GM21717 (cell line): ENCODE results near the gene GPR176.

ENCODE experiments used
- ATAC-seq: cut with Tn5 transposase; IDR thresholded peaks from one replicate; pipeline ENCODE4 v1.9.1; 2021; ENCODE audit warnings: mild to moderate bottlenecking, moderate library complexity; ENCODE audit not compliant: unreplicated experiment

Gene GPR176

GRCh38 chr15:39786447-39787056 is 133.5 kb downstream of the GPR176 start:
- no peak for ATAC-seq

DNA sequence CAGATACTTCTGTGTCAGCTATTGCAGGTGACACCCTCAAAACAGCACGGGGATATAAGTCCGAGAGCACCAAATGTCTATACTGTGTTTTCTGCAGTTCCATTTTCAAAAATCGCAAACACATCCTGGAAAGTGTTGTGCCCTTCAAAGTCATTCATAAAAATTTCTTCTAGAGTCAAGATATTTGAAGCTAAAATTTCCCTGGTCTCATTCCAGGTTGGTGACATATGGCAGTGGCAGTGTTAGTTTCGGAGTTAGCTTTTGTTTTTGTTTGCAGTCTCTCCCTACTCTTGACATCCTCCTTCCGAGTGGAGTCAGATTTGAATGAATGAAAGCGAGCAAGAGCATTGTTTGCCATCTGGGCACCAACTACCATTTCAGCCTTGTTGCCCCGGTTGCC is 134.2 kb downstream of the GPR176 start:
- no peak for ATAC-seq

GRCh38 chr15:39785139-39785538 is 134.9 kb downstream of the GPR176 start:
- no peak for ATAC-seq

DNA sequence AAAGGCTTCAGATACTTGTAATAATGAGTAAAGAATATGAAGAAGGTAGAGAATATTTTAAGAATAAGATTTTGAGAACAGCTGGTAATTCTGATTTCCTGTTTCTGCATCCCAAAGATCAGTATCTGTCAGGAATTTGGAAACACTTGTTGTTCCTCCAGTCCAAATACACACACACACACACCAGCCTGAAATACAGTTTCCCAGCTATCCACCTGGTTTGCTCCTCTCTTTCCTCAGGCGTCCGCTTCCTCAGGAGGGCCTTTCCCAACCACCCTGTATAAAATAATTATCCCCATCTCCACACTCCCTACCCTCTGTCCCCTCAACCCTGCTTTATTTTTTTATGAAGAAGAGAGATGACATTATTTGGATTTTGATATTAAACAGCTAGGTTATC is 135.4 kb downstream of the GPR176 start:
- ATAC-seq, result no peak

- no peak for ATAC-seq
Measured at GRCh38 chr15:39784125-39784524, 135.9 kb downstream of the GPR176 start.

DNA sequence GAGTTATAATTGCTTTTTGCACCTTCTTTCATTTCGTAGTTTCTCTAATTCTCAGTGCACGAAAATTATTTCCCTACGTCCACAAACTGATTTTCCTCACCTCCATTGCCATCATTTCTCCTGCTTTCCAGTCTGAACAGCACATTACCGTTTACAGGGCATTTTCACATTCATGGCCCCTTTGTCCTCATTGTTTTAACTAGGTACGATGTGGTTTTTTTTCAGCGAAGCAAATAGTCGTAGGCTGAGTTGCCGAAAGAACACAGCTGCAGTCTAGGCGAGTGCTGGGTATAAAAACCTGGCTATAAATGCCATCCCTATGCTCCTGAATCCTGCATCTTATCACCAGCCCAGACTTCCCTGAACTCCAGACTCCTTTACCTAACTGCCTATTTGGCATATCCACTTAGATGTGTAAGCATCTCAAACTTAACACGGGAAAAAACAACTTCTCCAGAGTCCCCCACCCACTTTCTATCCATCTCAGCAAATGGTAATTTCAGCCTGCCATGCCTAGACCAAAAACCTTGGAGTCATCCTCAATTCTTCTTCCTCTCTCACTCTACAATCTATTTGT is 136.7 kb downstream of the GPR176 start:
- no peak for ATAC-seq

- peak; percentile 96 for ATAC-seq
Measured at GRCh38 chr15:39782441-39783138, 137.5 kb downstream of the GPR176 start, which contains the start of gene FSIP1. TSS of gene FSIP1 (minus strand) at chr15:39782841. CDS start at chr15:39776524, 6,317 bp downstream.

DNA sequence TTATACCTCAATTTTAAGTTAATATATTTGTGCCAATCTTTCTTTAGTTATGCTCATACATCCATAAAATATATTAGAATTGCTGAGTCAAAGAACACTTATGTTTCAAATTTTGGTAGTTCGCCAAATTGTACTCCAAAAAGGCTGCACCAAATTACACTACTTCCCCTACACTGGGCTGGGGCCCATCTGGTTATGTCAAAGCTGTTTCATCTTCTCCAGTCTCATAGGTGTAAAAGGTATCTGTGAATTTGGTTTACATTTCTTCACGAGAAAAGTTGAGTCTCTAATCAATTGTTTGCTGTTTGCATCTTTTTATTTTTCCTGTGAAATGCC is 138.1 kb downstream of the GPR176 start:
- no peak for ATAC-seq

DNA sequence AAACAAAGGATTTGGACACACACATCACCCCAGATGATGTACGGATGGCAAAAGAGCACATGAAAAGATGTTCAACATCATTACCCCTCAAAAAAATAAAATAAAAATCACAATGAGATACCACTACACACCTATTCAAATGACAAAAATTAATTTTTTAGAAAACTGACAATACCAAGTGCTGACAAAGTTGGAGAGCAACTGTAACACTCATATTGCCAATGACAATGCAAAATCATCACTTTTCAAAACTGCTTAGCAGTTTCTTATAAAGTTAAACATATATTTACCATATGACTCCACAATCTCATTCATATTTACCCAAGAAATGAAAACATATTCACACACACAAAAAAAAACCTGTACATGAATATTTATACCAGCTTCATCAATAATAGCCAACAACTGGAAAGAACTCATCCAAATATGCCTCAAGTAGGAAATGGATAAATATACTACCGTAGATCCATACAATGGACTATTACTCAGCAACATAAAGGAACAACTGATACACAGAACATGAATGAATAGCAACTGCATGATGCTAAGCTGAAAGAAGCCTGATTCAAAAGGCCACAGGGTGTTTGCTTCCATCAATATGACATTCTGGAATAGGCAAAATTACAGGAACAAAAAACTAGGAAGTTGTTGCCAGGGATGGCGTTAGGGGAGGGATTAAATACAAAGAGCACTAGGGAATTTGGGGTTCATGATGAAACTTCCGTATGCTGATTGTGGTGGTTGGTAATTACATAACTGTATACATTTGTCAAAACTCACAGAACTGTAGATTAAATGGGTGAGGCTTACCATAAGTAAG is 138.7 kb downstream of the GPR176 start:
- no peak for ATAC-seq

DNA sequence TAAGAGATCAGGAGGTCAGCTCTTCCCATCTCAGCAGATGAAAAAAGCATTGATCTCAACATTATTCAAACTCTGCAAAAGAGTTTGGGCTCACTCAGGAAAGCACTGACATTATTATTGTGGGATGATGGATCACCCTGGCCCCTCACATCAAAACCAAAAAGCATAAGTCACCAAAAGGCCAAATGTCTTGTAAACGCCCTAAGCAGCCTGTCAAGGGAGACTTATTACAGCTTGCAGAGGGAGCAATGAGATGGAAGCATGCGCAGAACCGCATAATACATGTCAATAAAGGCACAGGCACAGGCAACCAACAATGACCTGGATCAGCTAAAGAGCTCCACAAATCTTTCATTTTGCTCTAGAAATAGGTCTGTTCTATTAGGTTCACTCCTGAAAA is 142.0 kb downstream of the GPR176 start:
- ATAC-seq, result no peak

DNA sequence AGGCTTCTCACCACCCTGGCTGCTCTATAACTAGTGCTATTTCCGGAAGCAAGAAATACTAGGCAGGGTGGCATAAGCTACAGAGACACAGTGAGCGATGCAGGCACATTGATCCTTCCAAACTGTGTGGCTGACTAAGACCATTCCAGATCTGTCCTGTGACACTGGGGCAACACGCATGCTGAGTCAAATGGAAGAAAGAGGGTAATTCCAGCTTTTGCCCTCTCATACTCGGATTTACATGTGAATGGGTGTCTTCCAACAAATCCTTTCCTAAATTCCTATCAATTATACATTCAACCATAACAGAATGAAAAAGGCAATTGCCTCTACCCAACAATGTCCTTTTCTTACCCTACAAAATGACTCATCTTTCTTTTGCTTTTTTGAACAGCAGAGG is 142.6 kb downstream of the GPR176 start:
- ATAC-seq, result no peak

- no peak for ATAC-seq
Measured at GRCh38 chr15:39776068-39776467, 144.0 kb downstream of the GPR176 start.

DNA sequence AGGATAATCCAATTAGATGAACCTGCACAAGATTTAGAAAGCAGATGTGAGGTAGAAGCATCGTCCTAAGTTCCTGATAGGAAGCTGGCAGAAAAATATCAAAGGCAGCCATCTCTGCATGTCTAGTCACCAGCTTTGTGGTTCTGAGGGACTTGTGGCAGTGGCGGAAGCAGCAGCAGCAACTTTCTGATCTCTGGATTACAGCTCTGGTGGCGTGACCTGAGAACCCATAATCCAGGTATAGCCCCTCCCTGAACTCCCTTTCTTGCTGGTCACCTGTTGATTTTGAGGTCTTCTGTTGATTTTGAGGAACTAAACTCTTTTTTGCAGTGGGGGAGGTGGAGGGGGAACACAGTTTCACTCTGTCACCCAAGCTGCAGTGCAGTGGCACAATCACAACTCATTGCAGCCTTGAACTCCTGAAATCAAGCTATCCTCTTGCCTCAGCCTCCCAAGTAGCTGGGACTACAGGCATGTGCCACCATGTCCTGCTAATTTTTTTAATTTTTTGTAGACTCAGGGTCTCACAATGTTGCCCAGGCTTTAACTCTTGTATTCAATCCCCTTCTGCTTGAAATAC is 145.3 kb downstream of the GPR176 start:
- ATAC-seq, result no peak

GRCh38 chr15:39770748-39771689 is 149.0 kb downstream of the GPR176 start:
- ATAC-seq, result no peak

GRCh38 chr15:39767921-39768320 is 152.1 kb downstream of the GPR176 start:
- ATAC-seq, result no peak

GRCh38 chr15:39761006-39761405 is 159.1 kb downstream of the GPR176 start:
- no peak for ATAC-seq

DNA sequence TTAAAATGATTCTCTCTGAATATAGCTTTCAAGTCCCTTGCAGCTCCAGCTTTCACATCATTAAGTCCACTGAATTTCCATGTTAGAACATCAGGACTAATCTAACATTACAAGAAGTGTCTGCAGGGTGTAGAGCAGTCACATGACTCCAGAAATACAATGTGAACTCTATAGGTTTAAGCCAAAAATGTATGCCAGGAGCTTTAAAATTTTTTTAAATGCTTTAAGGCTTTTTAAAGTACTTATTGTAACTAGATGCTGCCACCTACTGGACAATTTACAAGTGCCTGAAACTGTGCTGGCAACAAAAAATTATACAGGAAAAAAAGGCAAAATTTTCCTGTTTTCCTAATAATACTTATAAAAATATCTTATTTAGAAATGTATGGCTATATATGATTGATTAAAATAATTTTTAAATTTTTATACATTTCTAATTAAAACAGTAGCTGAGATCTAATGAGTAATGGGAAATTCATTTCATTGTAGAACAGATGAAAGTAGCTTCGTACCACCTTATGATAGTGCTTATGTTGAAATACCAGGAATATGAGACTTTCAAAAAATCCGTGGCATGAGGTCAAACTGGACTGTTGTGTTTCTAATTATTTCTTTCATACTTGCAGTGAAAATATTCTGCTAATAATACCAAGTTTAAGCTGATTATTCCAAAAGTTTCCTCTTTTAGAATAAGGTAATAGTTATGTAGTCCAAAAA is 163.1 kb downstream of the GPR176 start:
- ATAC-seq, result no peak

- no peak for ATAC-seq
Measured at GRCh38 chr15:39752991-39753390, 167.1 kb downstream of the GPR176 start.

DNA sequence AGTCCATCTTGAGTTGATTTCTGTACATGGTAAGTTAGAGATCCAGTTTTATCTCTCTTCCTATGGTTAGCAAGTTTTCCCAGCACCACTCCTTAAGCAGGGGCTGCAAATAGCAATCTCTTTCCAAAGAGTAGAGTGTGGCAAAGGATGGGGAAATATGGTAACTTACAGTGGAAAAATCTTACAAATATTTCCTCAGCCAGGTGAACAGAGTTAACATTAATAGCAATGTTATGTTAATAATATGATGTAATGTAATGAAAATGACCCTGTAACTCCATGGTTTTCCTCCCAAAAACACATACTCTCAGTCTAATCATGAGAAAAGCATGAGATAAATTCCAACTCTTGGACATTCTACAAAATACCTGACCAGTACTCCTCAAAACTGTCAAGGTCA is 167.8 kb downstream of the GPR176 start:
- ATAC-seq, result no peak
